WTC11 (cell line): ENCODE results near the gene PTX4. TPM values are rescaled to one million over a fixed set of nuclear protein-coding genes. Genes with fewer than 3 reads are reported as not detected.
A peak's percentile ranks its signal among the peaks of the same experiment; 100 is the strongest.

ENCODE experiments used
- AR ChIP-seq: fragments of 250-450 bp; sonication (Bioruptor Pico); IDR thresholded peaks from 2 replicates; pipeline ENCODE4 v1.9.0; 2021; ENCODE audit warnings: mild to moderate bottlenecking
- EMX1 ChIP-seq: fragments of 250-450 bp; sonication (Bioruptor Pico); IDR thresholded peaks from 2 replicates; pipeline ENCODE4 v1.8.0; 2021; ENCODE audit warnings: mild to moderate bottlenecking
- ESRRA ChIP-seq: sonication (generic); formaldehyde crosslinking; IDR thresholded peaks from 2 replicates; pipeline ENCODE4 v1.8.1; 2022; ENCODE audit warnings: mild to moderate bottlenecking, missing genetic modification reagents, borderline replicate concordance
- JAZF1 ChIP-seq: fragments of 250-450 bp; sonication (Bioruptor Pico); IDR thresholded peaks from 2 replicates; pipeline ENCODE4 v1.9.0; 2021; ENCODE audit warnings: moderate library complexity, mild to moderate bottlenecking, inconsistent platforms
- KAT7 ChIP-seq: sonication (generic); formaldehyde crosslinking; IDR thresholded peaks from 2 replicates; pipeline ENCODE4 v1.8.1; 2023; ENCODE audit warnings: missing genetic modification reagents, mild to moderate bottlenecking, borderline replicate concordance
- OVOL2 ChIP-seq: fragments of 250-450 bp; sonication (Bioruptor Pico); IDR thresholded peaks from 2 replicates; pipeline ENCODE4 v1.9.0; 2021; ENCODE audit warnings: mild to moderate bottlenecking, borderline replicate concordance
- PREB ChIP-seq: sonication (generic); formaldehyde crosslinking; IDR thresholded peaks from 2 replicates; pipeline ENCODE4 v1.8.1; 2022; ENCODE audit warnings: mild to moderate bottlenecking, missing genetic modification reagents, moderate library complexity, borderline replicate concordance
- PRRX2 ChIP-seq: fragments of 250-450 bp; sonication (Bioruptor Pico); IDR thresholded peaks from 2 replicates; pipeline ENCODE4 v1.8.0; 2021; ENCODE audit warnings: mild to moderate bottlenecking
- RELA ChIP-seq: sonication (generic); formaldehyde crosslinking; IDR thresholded peaks from 2 replicates; pipeline ENCODE4 v1.8.1; 2022; ENCODE audit warnings: missing genetic modification reagents, mild to moderate bottlenecking, borderline replicate concordance
- SMAD3 ChIP-seq: sonication (generic); formaldehyde crosslinking; IDR thresholded peaks from 2 replicates; pipeline ENCODE4 v1.8.0; 2022; ENCODE audit warnings: missing genetic modification reagents, mild to moderate bottlenecking, borderline replicate concordance
- SP1 ChIP-seq: sonication (generic); formaldehyde crosslinking; conservative IDR thresholded peaks from 2 replicates; pipeline ENCODE4 v1.8.1; 2022; ENCODE audit warnings: missing genetic modification reagents
- ZNF138 ChIP-seq: sonication (generic); formaldehyde crosslinking; conservative IDR thresholded peaks from 2 replicates; pipeline ENCODE4 v1.8.1; 2022; ENCODE audit warnings: mild to moderate bottlenecking, moderate library complexity, missing genetic modification reagents
- ZNF263 ChIP-seq: sonication (generic); formaldehyde crosslinking; IDR thresholded peaks from 2 replicates; pipeline ENCODE4 v1.8.1; 2022; ENCODE audit warnings: low read depth, mild to moderate bottlenecking, moderate library complexity, missing genetic modification reagents
- ZNF317 ChIP-seq: sonication (generic); formaldehyde crosslinking; IDR thresholded peaks from 2 replicates; pipeline ENCODE4 v1.8.1; 2023; ENCODE audit warnings: low read depth, mild to moderate bottlenecking, moderate library complexity, missing genetic modification reagents, borderline replicate concordance
- ZNF396 ChIP-seq: fragments of 250-450 bp; sonication (Bioruptor Pico); IDR thresholded peaks from 2 replicates; pipeline ENCODE4 v1.8.0; 2021; ENCODE audit warnings: mild to moderate bottlenecking, moderate library complexity, borderline replicate concordance
- ZNF532 ChIP-seq: fragments of 250-450 bp; sonication (Bioruptor Pico); IDR thresholded peaks from 2 replicates; pipeline ENCODE4 v1.9.0; 2021; ENCODE audit warnings: mild to moderate bottlenecking, borderline replicate concordance
- ZNF671 ChIP-seq: fragments of 250-450 bp; sonication (Bioruptor Pico); IDR thresholded peaks from 2 replicates; pipeline ENCODE4 v1.8.0; 2021; ENCODE audit warnings: mild to moderate bottlenecking
- total RNA-seq: library from RNA; stranded (reverse); gene quantifications from 3 replicates; pipeline ENCODE4 v1.2.3, GENCODE V29; 2021
- TF ChIP-seq, protein P1 (sequence below): sonication (generic); formaldehyde crosslinking; IDR thresholded peaks from 2 replicates; pipeline ENCODE4 v1.8.1; 2023; ENCODE audit warnings: mild to moderate bottlenecking, missing genetic modification reagents, borderline replicate concordance
- TF ChIP-seq, protein P2 (sequence below): sonication (generic); formaldehyde crosslinking; conservative IDR thresholded peaks from 2 replicates; pipeline ENCODE4 v1.8.1; 2023; ENCODE audit warnings: mild to moderate bottlenecking, low read depth, missing genetic modification reagents, moderate library complexity
- TF ChIP-seq, protein P3 (sequence below): sonication (generic); formaldehyde crosslinking; IDR thresholded peaks from 2 replicates; pipeline ENCODE4 v1.8.0; 2023; ENCODE audit warnings: mild to moderate bottlenecking, missing genetic modification reagents

Gene PTX4
- total RNA-seq, 1 experiment from 2014 or later, result 0.26 TPM

DNA sequence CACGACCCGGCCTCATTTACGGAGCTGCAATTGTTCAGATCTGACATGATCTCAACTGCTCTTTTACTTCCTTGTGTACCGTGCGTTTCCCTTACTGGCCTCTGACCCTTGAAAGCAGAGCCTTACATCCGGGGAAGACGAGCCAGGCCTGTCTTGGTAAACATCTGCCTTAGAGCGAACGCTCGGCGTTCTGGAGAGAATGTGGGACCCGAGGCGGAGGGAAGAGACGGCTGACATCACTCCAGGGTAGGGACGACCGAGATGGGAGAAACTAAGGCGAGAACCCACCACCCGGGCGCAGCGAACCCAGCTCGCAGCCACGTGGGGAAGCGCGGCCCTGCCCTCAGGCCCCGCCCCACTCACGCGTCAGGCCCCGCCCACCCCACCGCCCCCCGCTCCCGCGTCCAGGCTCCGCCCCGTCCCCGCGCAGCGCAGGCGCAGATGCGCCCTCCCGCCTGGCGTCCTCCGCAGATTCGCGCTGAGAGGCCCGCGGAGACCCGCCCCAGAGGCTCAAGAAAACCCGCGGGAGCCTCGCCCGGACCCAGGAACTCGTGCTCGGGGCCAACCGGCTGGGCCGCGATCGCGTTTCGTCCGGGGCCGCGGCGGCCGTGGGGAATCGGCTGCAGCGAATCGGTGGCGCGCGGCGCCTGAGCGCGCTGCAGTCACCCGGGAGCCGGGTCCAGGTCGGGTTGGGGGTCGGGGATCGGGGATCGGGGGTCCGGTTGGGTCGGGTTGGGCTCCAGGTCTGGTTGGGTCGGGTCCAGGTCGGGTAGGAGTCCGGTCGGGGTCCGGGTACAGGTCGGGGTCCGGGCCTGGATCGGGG lies 4.4 kb upstream of the PTX4 start, which contains the start of gene TELO2 (continued):
- TF ChIP-seq, protein P1, sequence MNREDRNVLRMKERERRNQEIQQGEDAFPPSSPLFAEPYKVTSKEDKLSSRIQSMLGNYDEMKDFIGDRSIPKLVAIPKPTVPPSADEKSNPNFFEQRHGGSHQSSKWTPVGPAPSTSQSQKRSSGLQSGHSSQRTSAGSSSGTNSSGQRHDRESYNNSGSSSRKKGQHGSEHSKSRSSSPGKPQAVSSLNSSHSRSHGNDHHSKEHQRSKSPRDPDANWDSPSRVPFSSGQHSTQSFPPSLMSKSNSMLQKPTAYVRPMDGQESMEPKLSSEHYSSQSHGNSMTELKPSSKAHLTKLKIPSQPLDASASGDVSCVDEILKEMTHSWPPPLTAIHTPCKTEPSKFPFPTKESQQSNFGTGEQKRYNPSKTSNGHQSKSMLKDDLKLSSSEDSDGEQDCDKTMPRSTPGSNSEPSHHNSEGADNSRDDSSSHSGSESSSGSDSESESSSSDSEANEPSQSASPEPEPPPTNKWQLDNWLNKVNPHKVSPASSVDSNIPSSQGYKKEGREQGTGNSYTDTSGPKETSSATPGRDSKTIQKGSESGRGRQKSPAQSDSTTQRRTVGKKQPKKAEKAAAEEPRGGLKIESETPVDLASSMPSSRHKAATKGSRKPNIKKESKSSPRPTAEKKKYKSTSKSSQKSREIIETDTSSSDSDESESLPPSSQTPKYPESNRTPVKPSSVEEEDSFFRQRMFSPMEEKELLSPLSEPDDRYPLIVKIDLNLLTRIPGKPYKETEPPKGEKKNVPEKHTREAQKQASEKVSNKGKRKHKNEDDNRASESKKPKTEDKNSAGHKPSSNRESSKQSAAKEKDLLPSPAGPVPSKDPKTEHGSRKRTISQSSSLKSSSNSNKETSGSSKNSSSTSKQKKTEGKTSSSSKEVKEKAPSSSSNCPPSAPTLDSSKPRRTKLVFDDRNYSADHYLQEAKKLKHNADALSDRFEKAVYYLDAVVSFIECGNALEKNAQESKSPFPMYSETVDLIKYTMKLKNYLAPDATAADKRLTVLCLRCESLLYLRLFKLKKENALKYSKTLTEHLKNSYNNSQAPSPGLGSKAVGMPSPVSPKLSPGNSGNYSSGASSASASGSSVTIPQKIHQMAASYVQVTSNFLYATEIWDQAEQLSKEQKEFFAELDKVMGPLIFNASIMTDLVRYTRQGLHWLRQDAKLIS (CRISPR knock-in tag), result no peak
- TF ChIP-seq ZNF671 (CRISPR knock-in tag), result no peak
- TF ChIP-seq, protein P2, sequence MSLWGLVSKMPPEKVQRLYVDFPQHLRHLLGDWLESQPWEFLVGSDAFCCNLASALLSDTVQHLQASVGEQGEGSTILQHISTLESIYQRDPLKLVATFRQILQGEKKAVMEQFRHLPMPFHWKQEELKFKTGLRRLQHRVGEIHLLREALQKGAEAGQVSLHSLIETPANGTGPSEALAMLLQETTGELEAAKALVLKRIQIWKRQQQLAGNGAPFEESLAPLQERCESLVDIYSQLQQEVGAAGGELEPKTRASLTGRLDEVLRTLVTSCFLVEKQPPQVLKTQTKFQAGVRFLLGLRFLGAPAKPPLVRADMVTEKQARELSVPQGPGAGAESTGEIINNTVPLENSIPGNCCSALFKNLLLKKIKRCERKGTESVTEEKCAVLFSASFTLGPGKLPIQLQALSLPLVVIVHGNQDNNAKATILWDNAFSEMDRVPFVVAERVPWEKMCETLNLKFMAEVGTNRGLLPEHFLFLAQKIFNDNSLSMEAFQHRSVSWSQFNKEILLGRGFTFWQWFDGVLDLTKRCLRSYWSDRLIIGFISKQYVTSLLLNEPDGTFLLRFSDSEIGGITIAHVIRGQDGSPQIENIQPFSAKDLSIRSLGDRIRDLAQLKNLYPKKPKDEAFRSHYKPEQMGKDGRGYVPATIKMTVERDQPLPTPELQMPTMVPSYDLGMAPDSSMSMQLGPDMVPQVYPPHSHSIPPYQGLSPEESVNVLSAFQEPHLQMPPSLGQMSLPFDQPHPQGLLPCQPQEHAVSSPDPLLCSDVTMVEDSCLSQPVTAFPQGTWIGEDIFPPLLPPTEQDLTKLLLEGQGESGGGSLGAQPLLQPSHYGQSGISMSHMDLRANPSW (CRISPR knock-in tag), result no peak
- TF ChIP-seq AR (CRISPR knock-in tag), result no peak
- TF ChIP-seq OVOL2 (CRISPR knock-in tag), result no peak
- TF ChIP-seq PRRX2 (CRISPR knock-in tag), result no peak
- no peak for TF ChIP-seq PREB
- TF ChIP-seq, protein P3, sequence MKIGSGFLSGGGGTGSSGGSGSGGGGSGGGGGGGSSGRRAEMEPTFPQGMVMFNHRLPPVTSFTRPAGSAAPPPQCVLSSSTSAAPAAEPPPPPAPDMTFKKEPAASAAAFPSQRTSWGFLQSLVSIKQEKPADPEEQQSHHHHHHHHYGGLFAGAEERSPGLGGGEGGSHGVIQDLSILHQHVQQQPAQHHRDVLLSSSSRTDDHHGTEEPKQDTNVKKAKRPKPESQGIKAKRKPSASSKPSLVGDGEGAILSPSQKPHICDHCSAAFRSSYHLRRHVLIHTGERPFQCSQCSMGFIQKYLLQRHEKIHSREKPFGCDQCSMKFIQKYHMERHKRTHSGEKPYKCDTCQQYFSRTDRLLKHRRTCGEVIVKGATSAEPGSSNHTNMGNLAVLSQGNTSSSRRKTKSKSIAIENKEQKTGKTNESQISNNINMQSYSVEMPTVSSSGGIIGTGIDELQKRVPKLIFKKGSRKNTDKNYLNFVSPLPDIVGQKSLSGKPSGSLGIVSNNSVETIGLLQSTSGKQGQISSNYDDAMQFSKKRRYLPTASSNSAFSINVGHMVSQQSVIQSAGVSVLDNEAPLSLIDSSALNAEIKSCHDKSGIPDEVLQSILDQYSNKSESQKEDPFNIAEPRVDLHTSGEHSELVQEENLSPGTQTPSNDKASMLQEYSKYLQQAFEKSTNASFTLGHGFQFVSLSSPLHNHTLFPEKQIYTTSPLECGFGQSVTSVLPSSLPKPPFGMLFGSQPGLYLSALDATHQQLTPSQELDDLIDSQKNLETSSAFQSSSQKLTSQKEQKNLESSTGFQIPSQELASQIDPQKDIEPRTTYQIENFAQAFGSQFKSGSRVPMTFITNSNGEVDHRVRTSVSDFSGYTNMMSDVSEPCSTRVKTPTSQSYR, result no peak
- peak; percentile 43; the same call in 1 of the 2 replicates for TF ChIP-seq SP1 (CRISPR knock-in tag)
- TF ChIP-seq RELA (CRISPR knock-in tag), result no peak
- no peak for TF ChIP-seq ZNF263 (CRISPR knock-in tag)
- TF ChIP-seq JAZF1, result no peak
- TF ChIP-seq ZNF317 (CRISPR knock-in tag), result no peak
- no peak for TF ChIP-seq ZNF396 (CRISPR knock-in tag)
- TF ChIP-seq SMAD3 (CRISPR knock-in tag), result no peak
- no peak for TF ChIP-seq ZNF532 (CRISPR knock-in tag)
- TF ChIP-seq KAT7, result no peak
- TF ChIP-seq EMX1 (CRISPR knock-in tag), result no peak
- TF ChIP-seq ZNF138 (CRISPR knock-in tag), result no peak
- TF ChIP-seq ESRRA (CRISPR knock-in tag), result no peak
